GM18517 (cell line): ENCODE results near the gene SRC.

Source experiments
- ATAC-seq: cut with Tn5 transposase; IDR thresholded peaks from one replicate; pipeline ENCODE4 v1.9.1; 2021; ENCODE audit warnings: mild to moderate bottlenecking, moderate library complexity; ENCODE audit not compliant: unreplicated experiment

SRC gene

DNA sequence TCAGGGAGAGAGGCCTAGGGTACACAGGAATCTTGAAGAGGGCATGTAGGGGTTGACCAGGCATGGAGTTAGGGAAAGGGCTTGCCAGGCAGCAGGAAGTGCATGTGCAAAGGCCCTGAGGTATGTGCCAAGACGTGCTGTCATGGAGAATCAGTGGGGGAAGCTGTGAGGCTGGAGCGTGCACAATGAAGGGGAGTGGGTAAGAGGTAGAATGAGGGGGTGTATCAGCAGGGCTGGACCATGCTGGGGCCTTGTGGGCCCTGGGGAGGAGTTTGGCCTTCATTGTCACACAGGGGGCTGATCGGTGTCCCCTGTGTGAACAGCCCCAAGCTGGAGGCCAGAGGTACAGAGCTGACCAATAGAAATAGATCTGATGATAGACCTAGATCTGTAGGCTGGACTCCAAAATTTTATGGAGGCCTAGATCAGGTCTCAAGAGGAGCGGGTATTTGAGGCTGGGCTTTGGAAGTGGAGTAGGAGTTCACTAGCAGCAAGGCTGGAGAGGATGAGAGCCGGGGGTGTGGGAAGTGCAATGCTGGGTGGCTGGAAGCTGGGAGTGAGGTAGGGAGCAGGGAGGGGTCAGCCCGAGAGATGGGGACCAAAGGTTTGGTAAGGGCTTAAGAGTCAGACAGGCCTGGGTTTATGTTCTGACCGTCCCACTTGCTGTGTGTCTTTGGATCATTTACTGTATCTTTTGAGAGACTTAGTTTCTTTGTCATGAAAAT is 3.0 kb downstream of the SRC start:
- no peak for ATAC-seq

DNA sequence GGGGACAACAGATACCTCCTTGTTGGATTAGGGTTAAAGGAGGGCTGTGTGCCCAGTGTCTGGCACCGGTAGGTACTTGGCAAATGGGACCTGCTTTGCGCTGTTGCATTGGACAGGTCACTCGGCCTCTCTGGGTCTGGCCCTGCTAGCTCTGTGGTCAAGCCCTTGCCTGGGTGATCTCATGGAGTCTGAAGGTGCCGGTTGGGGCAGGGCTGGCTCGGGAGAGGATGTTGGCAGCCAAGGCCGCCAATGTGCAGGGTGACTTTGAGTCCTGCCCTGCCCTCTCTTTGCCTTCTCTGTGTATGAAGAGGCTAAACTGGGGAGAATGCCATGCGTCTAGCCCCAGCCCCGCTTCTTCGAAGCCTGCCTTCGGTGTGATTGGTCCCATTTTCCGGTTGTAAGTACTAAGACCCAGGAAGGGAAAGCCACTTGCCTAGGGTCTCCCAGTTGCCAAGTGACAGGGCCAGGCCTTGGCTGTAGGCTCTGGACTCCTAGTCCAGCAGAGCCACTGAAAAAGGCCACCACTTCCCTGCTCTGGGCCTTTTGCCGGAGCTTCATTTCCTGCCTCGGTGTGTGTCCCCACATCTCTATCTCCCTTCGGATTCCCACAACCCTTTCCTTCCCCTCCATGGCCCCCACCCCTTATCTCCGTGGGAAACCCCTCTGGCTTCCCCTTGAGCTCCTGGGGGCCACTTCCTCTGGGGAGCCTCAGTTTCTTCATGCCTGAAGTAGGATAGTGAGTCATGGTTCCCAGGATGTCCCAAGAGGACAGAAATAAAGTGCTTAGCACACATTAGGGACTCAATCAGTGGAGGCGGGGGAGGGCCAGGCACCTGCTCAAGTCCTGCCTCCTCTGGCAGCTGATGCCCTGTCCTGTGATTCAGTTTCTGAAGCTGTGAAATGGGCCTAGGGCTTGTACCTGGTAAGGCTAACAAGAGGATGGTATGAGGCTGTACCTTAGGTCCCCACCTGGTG is 3.9 kb downstream of the SRC start:
- ATAC-seq = no peak

DNA sequence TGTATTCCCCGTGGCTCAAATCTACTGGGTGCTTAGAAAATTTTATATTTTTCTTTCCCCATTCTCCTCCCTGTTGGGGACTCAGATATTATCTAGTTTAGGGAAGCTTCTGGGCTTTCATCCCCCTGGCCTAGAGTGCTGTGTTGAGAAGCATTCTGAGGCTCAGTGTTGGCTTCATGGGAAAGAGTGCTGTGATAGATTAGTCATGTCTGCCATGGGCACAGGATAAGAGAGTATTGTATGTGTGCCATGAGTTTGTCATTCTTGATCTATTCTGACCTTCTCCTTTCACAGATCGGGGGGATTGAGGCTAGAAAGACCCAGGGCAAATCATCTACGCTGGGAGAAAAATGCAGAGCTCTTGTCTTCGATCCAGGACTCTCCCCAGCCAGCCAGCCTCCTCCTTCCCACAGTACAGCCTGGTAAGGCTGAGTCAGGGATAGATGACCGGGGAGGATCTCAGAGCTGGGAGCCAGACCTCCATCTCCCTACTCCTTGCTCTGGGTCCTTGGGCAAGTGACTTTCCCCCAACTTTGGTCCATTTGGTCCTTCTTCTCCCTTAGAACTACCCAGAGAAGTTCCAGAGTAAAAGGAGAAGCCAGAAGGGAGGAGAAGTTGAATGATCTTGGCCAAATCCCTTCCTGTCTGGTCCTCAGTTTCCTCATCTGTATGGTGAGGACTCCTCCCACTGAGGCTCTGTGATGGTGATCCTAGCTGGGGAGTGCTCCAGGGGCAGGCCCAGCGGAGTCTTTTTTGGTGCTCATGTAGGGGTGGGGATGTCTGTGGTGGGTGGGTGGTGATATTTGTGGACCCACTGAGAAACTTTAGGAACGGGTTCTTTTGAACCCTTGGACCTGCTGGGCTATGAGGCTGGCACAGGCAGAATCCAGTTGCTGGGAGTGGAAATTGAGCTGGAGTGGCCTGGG is 5.0 kb downstream of the SRC start:
- ATAC-seq = no peak

DNA sequence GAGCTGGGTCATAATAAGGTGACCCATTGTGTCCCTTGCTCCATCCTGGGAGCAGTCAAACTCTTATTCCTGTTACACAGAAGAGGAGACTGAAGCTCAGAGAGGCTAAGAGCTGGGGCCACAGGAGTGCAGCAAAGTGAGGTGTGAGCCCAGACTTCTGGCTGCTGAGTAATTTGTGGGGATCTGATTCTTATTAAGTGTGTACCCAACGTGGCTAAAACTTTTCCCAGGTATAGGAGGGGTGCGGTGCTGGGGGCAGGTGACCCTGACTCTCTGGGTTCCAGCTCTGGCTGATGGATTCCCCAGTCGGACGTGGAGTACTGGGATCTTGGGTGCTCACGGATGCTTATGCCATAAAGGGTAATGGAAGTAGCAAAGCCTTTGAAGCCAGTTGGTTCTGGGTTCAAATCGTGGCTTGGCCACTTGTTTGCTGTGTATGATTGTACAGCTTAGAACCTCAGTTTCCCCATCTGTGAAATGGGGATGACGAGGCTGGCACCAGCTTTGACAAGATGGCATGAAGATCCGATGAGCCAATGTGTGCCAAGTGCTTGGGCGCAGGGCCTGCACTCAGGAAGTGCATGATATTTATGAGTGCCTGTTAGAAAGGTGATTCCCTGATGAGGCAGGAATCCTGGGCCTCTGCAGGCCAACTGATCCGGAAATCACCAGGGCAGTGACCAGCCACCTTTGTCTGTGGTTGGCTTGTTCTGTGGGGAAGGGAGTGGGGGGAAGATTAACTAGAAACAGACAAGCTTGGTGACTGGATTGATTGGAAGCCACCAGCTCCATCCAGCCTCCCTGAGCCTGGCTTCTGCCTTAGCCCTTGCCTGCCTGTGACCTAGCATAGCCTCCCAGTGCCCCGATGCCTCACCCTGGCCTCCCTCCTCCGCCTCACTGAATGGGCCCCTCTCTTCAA is 6.0 kb downstream of the SRC start:
- no peak for ATAC-seq

DNA sequence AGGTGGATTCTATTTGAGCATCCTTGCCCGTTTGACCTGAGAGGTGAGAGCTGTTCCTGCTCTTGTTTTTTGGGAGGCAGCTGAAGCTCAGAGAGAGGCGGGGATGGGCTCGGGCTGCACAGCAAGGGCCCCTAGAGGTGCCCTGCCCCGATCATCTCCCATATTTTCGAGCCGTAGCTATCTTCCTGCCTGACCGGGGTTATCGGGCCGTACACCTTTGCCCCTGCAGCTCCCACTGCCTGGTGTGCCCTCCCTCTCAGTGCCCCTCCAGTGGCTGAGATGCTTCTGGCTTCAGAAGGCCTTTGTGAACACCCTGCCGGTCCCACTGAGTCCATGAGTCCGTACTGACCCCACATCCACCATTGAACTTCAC is 6.7 kb downstream of the SRC start:
- no peak for ATAC-seq

DNA sequence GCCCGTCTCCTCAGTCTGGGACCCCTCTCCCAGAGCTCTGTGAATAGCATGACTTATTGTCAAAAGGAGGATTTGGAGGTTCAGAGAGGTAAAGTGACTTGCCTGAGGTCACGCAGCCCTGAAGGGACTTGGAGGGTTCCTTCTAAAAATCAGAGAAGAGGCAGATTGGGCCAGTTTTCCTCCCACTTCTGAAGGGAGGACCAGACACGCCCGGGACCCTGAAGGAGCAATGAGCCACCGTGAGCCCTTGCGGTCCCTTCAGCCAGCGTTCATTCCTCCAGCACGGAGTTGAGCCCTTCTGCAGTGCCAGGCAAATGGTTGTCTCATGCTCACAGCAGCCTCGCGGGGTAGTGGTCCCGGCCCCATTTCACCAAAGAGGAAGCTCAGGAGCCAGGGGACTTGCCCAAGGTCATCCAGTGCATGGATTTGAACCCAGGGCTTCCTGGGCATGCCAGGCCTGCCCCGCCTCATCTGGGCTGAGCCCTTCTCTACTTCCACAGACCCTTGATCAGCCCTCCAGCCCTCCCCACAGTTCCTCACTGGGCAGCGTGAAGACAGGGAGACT is 7.4 kb downstream of the SRC start:
- no peak for ATAC-seq

DNA sequence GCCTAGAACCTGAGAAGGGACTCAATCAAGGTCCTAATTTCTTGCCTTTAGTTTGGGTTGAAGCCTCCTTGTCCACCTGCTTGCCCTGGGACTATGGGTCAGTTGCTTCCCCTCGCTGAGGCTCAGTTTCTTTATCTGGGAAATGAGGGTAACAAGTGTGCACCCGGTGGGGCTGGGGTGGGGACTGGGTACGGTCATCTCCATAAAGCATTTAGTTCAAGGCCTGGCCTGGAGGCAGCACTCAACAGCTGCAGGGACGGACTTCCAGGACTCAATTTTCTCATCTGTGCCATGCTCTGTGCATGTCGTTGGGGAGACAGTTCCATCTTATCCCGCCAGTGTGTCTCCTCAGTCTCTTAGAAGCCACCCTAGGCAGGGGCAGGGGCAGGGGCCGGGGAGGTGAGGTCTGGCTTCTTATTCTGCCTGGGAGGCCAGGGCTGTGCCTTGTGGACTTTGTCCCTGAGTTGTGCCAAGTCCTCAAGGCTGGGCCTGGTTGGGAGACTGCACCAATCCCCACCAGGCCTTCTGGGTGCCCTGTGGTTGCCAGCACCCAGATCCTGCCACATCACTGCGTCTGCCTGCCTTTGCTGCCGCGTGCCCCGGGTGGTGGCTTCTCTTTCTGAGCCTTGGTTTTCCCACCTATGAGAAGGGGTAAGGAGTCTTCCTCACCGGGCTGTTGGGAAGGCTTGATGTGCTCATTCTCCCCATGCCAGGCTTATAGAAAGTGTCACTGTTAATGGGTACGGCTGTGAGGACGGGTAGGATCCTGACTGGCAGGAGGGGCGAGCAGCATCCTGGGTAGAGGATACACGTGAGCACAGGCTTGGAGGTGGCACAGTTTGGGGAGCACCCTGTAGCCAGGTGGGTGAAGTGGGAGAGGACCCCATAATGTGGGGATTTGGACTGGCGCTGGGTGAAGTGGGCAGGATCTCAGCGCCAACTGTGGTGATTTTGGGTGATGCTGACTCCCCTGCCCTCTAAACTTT is 8.6 kb downstream of the SRC start:
- no peak for ATAC-seq

DNA sequence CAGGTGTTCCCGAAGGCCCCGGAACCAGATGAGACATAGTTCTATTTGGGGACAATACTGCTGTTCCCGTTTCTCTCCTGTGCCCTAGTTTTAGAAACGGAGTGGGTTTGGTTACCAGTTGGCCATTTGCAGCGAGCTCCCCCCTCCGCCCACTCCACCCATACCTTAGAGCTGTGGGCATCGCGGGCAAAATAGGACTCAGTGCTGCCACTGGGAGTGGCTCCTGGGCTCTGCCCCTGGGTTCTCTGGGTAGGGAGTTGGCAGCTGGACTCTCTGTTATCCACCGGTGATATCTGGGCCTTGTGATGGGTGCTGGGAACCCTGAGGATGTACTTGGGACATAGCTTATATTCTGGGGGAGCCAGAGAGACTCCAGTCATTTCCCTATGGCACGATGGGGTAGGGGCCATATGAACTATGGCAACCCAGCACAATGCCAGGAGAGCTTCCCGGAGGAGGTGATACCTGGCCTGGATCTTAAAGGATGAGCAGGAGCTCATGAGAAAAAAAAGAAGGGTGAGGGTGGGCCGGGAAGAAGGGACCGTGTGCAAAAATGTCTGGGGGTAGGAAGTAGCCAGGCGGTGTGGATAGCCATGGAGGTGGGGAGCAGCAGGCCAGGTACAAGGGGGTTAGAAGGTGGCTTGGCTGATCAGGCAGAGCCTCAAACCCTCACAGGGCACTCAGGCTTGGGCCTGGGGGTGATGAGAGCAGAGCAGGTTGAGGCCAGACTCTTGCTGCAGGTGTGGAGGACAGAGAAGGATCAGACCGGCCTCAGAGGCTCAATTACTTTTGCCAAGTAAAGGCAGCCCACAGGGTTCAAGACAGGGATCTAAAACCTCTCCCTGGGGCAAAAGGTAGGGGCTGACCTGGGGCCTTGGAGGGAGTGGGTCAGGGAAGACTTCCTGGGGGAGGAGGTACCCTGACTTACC is 9.6 kb downstream of the SRC start:
- no peak for ATAC-seq

DNA sequence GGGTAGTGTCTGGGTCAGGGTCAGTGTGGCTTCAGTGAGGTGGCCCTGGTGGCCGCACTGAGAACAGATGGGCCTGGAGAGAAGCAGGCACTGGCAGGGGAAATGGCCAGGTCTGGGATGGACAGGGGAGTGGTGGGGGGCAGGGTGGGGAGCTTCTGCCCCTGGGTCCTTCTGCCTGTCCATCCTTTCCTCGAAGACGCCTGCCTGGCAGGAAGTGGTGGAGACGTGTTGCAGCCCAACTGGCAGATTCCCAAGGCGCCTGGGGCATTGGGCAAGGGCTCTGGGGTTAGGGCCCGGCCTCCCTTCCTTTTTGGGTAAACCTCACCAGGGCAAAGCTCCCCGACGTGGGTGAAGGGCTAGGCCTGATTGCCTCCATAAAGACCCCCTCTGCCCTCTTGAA is 10.4 kb downstream of the SRC start:
- ATAC-seq = no peak

DNA sequence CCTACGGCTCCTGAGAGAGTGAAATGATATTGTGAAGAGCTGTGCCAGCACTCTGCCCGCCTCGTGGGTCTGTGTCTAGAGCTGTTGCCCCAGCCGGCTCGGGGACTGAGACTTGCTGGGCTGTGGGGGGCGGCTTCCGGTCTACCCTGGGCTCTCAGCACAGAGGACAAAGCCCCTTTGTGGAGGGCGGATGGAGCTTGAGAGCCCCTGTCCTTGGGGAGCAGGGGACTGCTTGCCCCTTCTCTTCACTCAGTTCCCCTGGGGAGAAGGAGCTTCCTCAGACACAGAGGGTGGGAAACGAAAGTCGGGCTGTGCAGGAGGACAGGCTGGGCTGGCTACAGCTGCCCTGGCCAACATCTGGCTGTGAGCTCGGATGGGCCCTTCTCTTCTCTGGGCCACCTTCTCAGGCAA is 11.0 kb downstream of the SRC start:
- no peak for ATAC-seq

DNA sequence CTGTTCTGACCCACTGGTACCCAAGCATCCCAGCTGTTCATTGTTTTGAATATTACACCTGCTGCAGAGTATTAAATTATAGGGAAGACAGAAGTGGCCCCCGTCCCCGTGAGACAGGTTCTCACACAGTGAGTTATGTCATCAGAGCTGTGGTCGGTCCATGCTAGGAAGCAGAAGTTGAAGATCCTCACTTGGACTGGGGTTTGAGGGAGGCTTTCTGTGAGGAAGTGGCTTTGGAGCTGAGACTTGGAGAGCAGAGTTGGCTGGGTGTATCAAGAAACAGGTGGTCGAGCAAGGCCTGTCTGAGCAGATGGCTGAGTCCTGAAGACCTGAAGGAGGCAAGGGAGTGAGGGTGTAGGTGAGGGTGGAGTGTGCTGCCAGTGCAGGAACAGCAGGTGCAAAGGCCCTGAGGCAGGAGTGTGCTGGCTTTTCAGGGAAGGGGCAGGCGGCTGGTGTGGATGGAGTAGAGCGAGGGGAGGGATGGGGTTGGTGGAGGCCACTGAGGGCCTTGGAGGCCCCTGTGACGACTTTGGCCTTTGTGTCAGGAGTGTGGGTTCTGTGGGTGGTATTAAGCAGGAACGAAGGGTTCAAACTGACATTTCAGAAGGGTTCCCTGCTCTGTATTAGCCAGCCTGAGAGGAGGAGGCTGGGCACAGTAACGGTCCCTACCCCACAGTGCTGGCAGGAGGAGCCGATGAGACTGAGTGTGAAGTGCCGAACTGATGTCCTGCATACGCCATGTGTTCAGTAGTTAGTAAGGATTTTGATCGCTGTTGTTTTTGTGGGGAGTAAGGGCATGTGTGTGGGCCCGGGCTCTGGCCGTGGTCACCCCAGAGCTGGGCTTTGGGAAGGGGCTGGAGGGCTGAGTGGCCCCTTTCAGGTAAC is 11.8 kb downstream of the SRC start:
- ATAC-seq = no peak

DNA sequence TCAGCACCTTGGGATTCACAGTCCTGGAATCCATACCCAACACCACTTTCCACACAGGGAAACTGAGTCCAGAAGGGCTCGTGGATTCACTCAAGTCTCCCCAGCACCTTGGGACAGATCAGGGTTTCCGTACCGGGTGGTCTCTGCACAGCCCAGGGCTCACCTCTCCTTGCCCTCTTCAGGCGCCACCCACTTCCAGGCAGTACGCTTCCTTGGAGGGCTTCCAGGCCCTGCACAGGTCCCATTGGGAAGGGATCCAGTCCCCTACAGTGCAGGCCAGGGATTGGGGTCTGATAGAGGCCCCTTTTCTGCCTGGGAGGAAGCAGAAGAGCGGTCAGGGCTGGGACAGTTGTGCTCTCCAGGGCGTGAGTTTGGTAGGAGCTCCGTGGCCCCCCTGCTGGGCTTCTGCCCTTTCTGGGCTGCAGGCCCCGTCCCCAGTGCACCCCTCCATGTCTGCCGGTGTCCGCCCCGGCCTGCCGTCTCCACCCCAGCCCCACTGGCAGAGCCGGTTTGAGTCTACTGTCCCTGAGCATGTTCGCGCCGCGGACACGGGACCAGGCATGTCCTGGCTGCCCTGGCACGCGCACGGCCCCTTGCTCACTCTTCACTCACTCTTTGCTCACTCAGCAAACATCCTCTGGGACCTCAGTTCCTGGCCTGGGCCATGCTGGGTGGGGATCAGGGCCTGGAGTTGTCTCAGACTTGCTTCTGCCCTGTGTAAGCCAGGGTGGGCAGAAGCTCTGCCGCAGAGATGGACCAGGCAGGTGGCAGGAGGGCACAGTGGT is 12.6 kb downstream of the SRC start:
- no peak for ATAC-seq

DNA sequence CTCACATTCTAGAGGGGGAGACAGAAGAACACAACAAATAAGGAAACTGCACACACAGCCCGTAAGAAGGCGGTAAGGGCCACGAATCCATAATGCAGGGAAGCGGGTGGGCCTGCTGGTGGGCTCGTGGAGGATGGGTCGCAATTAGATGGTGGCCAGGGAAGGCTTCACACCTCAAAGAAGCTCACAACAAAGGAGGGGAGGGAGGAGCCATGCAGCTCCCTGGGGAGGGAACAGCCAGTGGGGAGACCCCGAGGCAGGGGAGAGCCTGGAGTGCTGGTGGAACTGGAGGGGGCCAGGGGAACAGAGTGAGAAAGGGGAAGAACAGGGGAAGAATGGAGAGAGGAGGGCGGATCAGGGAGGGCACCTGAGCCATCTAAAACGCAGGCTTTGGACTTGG is 13.4 kb downstream of the SRC start:
- ATAC-seq = no peak

DNA sequence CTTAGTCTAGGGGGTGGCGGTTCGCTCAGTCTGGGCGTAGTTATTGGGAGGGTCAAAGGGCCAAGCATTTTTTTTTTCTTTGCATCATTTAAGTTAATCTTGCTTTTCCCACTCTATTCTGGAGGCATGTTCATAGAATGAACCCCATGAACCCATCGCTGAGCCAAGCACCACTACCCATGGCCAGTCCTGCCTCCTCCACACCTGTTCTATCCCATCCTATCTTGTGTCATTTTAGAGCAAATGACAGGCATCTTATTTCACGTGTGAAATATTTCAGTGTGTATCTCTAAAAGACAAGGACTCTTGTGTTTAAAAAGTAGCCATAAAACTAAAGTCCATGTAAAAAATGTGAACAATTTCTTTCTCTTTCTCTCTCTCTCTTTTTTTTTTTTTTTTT is 13.9 kb downstream of the SRC start:
- no peak for ATAC-seq

DNA sequence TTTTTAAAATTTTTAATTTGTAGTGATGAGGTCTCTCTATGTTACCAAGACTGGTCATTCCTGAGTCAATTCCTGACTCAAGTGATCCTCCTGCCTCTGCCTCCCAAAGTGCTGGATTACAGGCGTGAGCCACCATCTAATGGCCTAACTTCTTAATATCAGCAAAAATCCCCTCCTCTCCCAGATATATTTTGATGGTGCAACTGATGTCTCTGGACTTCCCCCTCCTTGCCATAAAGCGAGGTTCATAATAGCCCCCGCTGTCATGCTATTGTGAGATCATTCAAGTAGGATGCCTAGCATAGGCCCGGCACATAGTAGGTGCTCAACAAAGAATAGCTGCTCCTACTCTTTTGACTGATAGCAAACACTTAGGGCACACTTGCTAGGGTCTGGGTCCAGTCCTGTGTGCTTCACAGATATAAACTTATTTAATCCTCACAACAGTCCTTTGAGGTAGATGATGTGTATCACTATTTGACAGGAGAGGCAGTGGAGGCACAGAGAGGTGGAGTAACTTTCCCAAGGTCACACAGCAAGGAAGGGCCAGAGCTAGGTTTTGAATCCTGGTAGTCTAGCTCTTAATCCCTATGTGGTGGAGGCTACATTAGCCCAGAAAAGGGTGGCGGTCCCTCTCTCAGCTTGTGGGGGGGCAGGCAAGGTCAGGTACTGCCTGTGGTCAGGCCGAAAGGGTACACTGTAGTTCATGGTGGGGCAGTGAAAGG is 14.6 kb downstream of the SRC start:
- no peak for ATAC-seq
